Left kidney (tissue), 2 donors: Measurements from ENCODE around the gene KRT7. TPM values are rescaled to one million over a fixed set of nuclear protein-coding genes. Genes with fewer than 3 reads are reported as not detected.
A peak's percentile ranks its signal among the peaks of the same experiment; 100 is the strongest.

Experiments used
- DNase-seq: peaks from one replicate; pipeline ENCODE4 v3.0.0-alpha.2; 2013
- polyA plus RNA-seq: library from polyadenylated mRNA; unstranded; fragments of 120-200 nt; gene quantifications from one replicate; pipeline ENCODE4 v1.2.1, GENCODE V29; 2013; ENCODE audit not compliant: insufficient read length

Gene KRT7
- polyA plus RNA-seq, 1 donor, result 56.5 TPM

- no peak for DNase-seq
Observed at GRCh38 chr12:52210925-52211650, 22.0 kb upstream of the KRT7 start.

- DNase-seq, result no peak
Observed at GRCh38 chr12:52211716-52212585, 21.1 kb upstream of the KRT7 start.

- DNase-seq, result no peak
Observed at GRCh38 chr12:52212701-52213563, 20.1 kb upstream of the KRT7 start.

GRCh38 chr12:52213564-52214420 is 19.3 kb upstream of the KRT7 start:
- DNase-seq, result peak; percentile 67

- DNase-seq, result no peak
Observed at GRCh38 chr12:52214421-52214802, 18.6 kb upstream of the KRT7 start.

- DNase-seq, result no peak
Observed at GRCh38 chr12:52215587-52216031, 17.4 kb upstream of the KRT7 start.

- DNase-seq, result no peak
Observed at GRCh38 chr12:52216100-52216499, 16.9 kb upstream of the KRT7 start.

GRCh38 chr12:52216807-52217206 is 16.2 kb upstream of the KRT7 start:
- no peak for DNase-seq

- DNase-seq, result no peak
Observed at GRCh38 chr12:52217223-52217622, 15.8 kb upstream of the KRT7 start.

GRCh38 chr12:52218001-52218400 is 15.0 kb upstream of the KRT7 start:
- no peak for DNase-seq

GRCh38 chr12:52220477-52220876 is 12.6 kb upstream of the KRT7 start:
- DNase-seq, result no peak

- DNase-seq, result no peak
Observed at GRCh38 chr12:52221070-52221781, 11.8 kb upstream of the KRT7 start.

- DNase-seq, result peak; percentile 46
Observed at GRCh38 chr12:52221912-52222457, 11.1 kb upstream of the KRT7 start.

GRCh38 chr12:52222692-52223091 is 10.4 kb upstream of the KRT7 start:
- no peak for DNase-seq

- DNase-seq, result no peak
Observed at GRCh38 chr12:52223406-52224039, 9.5 kb upstream of the KRT7 start.

GRCh38 chr12:52224151-52224550 is 8.9 kb upstream of the KRT7 start:
- no peak for DNase-seq

GRCh38 chr12:52225752-52226151 is 7.3 kb upstream of the KRT7 start:
- no peak for DNase-seq

- DNase-seq, result no peak
Observed at GRCh38 chr12:52226446-52226845, 6.6 kb upstream of the KRT7 start.

GRCh38 chr12:52227606-52228166 is 5.4 kb upstream of the KRT7 start:
- no peak for DNase-seq

- no peak for DNase-seq
Observed at GRCh38 chr12:52228366-52228765, 4.7 kb upstream of the KRT7 start.
